Activated CD4-positive, alpha-beta T cell treated with anti-CD3 and anti-CD28 coated beads, Interleukin-2, amount 10 ng/mL, durations not matched to agents 24 days and 14 days (primary cell): ENCODE results near the gene LUM. TPM values are rescaled to one million over a fixed set of nuclear protein-coding genes. Genes with fewer than 3 reads are reported as not detected.

Source experiments
- total RNA-seq: library from RNA; stranded (reverse); gene quantifications from 2 replicates; pipeline ENCODE4 v1.2.3, GENCODE V29; 2022

LUM gene
- total RNA-seq, 1 donor from 2014 or later = not detected

Other genes starting within 250 kb of the LUM start
- gene CCER1, start 156.3 kb downstream of the LUM start, total RNA-seq = not detected in 2 replicates
- gene EPYC, start 106.5 kb downstream of the LUM start, total RNA-seq = not detected in 2 replicates
- not detected in 2 replicates for gene KERA, start 53.5 kb downstream of the LUM start, total RNA-seq
- gene DCN, start 71.3 kb upstream of the LUM start, total RNA-seq = not detected in 2 replicates